Muscle of arm (tissue), 12 donors: ENCODE data around the gene CDHR1. TPM values are rescaled to one million over a fixed set of nuclear protein-coding genes. Genes with fewer than 3 reads are reported as not detected.

Experiments used
- DNase-seq: peaks from one replicate; pipeline ENCODE4 v3.0.0-alpha.2; 2013
- polyA plus RNA-seq, 12 donors: library from polyadenylated mRNA; unstranded; fragments of 120-200 nt; gene quantifications; one replicate each; pipeline ENCODE4 v1.2.1, GENCODE V29; 2013; ENCODE audit not compliant: insufficient read length in 12 of 12

Gene CDHR1
- polyA plus RNA-seq, 12 donors, result 0.53 to 1.6 (median 0.85) TPM; not detected in 2

DNA sequence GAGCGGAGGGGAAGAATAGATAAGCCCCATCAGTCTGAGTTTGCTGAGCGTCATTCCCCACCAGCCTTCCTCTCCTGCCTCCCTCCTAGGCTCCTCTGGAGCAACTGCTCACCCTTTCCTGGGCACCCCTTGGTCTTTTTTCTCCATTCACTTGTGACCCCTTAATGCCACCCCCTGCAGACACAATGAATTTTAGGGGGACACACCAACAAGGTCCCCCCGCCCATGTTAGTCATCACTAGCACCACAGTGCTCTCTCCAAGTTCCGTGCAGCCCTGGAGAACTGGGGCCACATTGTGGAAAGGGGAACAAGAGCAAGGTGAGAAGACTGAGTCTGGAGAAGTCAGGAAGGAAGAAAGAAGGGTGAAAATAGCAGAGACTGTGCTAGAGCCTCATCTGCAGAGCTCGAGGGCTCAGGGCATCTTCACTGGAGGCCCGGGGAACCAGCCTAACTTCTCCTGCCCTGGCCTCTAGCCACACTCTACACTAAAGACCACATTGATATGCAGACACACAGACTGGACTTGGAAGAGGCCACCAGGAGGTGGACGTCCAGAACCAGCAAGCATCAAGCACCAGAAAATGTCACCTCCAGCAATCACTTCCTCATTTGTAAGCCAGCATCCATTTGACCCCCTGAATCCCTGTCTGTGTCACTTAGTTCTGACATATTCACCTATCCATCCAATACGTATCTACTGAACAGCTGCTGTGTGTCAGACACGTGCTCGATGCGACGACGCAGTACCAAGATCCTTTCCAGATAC is 68.0 kb downstream of the CDHR1 start:
- no peak for DNase-seq

- no peak for DNase-seq
Observed at GRCh38 chr10:84263716-84264115, 69.4 kb downstream of the CDHR1 start.

DNA sequence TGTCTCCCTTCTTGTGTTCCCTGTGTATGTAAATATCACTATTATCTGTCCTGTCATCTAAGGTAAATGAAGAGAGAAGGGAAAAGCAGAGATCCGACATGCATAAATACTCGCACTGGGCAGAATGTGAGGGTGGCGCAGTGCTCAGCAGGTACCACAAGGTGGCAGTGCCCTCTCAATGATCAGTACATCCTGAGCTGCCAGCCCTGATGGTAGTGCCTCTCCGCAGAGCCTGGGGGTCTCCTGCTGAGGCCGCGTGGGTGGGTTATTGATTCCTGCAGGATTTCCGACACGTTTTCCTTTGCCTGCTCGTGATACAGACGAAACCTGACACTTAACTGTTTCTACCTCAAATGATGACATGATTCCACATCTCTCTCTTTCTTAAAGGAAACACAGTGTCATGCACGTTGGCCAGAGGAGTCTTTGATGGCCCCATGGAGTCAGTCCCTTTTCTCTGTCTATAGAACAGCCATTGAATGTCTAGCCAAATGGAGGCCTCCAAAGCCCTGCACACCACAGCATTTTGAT is 70.3 kb downstream of the CDHR1 start:
- peak; percentile 52 for DNase-seq

DNA sequence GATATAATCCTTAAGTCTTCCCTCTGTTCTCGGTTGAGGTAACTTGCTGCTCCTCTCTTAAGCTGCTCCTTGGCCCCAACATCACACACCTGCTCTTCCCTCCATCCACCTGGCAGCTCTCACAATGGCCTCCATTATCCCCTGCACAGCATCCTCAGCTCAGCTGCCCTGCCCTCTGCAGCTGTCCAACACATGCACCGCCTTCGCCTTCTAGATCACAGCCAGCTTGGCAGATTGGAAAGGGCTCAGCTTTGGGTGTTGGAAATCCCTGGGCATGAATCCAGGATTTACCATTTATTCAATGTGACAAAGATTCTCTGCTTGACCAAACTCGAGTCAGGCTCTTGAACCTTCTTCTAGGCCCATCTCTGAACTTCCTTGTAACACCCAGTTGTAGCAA is 71.1 kb downstream of the CDHR1 start:
- peak; percentile 31 for DNase-seq

GRCh38 chr10:84267503-84268126 is 73.3 kb downstream of the CDHR1 start:
- no peak for DNase-seq

DNA sequence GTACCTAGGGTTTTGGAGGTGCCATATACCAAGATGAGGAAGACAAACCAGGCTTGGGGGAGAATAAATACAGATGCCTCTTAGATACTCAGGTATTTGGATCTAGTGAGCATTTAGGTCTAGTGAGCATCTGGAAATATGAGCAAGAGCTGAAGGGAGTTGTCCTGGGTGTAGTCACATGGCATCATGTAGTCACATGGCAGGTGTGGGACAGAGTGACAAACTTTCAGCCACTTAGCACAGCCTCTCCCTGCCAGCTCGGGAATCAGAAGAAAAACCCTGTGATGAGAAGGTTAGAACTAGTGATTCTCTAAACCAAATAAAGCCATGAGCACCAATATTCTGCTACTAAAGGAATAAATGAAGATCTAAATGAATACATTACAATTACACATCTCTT is 74.8 kb downstream of the CDHR1 start:
- DNase-seq, result no peak

Other genes with a start within 250 kb of the CDHR1 start
- 100 to 1,000 TPM in 10 of 12 donors, 10 to 100 TPM in 1, not detected in 1; 80.3 to 133 (median 117) TPM for gene GHITM, start 55.0 kb upstream of the CDHR1 start, polyA plus RNA-seq
- gene GPR15LG, start 20.7 kb upstream of the CDHR1 start, polyA plus RNA-seq, result 10 to 100 TPM in 1 of 12 donors, 1 to 10 TPM in 1, under 1 TPM in 1, not detected in 9; 0.40 to 18.5 (median 1.9) TPM
- gene LRIT2, start 31.0 kb downstream of the CDHR1 start, polyA plus RNA-seq, result not detected
- gene LRIT1, start 47.0 kb downstream of the CDHR1 start, polyA plus RNA-seq, result not detected
- gene RGR, start 50.5 kb downstream of the CDHR1 start, polyA plus RNA-seq, result 10 to 100 TPM in 9 of 12 donors, 1 to 10 TPM in 2, not detected in 1; 5.8 to 31.2 (median 14.3) TPM
- 10 to 100 TPM in 11 of 12 donors, not detected in 1; 44.1 to 71.6 (median 52.6) TPM for gene CCSER2, start 134.1 kb downstream of the CDHR1 start, polyA plus RNA-seq